BE2C (cell line): ENCODE results near the gene PTH1R.

Experiments
- DNase-seq: peaks from one replicate; pipeline ENCODE4 v3.0.0-alpha.2; 2020
- H3K27me3 ChIP-seq: fragments of 250-450 bp; sonication (Bioruptor Pico); 2 replicates; pipeline ENCODE4 v1.5.1; 2020; ENCODE audit warnings: mild to moderate bottlenecking
- H3K36me3 ChIP-seq: fragments of 250-450 bp; sonication (Bioruptor Pico); 2 replicates; pipeline ENCODE4 v1.5.1; 2020; ENCODE audit warnings: mild to moderate bottlenecking
- H3K4me1 ChIP-seq: fragments of 250-450 bp; sonication (Bioruptor Pico); 2 replicates; pipeline ENCODE4 v1.5.1; 2020
- H3K4me3 ChIP-seq: 2 replicates; pipeline ENCODE4 v1.5.1; 2011; ENCODE audit warnings: low read depth, low read length
- H3K9me3 ChIP-seq: fragments of 250-450 bp; sonication (Bioruptor Pico); 2 replicates; pipeline ENCODE4 v1.5.1; 2020
- TF ChIP-seq, protein P1 (sequence below): IDR thresholded peaks from 2 replicates; pipeline ENCODE4 v1.5.1; 2012; ENCODE audit warnings: mild to moderate bottlenecking, low read depth, low read length

PTH1R gene

DNA sequence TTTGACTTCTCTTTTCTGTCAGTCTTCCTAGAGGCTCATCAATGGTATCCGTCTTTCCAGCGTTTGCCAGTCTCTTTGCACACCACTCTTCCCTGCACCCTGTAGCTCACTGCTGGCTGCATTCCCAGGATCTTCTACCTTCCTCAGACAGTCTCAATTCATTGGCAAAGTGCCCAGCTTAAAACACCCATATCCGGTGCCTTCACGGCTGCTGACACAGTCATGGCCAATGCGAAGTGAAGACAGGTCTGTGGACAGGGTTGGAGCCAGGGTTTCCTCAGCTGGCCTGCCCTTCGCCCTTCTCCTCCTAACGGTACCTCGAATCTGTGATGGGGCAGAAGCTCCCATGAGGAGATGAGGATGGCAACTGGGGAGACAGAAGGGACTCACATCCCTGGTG is 36.1 kb downstream of the PTH1R start:
- no peaks in the 10 kb centered on the region for H3K36me3 ChIP-seq
- H3K4me3 ChIP-seq = no peak overlapping the region
- H3K27me3 ChIP-seq = no peaks in the 10 kb centered on the region
- TF ChIP-seq, protein P1, sequence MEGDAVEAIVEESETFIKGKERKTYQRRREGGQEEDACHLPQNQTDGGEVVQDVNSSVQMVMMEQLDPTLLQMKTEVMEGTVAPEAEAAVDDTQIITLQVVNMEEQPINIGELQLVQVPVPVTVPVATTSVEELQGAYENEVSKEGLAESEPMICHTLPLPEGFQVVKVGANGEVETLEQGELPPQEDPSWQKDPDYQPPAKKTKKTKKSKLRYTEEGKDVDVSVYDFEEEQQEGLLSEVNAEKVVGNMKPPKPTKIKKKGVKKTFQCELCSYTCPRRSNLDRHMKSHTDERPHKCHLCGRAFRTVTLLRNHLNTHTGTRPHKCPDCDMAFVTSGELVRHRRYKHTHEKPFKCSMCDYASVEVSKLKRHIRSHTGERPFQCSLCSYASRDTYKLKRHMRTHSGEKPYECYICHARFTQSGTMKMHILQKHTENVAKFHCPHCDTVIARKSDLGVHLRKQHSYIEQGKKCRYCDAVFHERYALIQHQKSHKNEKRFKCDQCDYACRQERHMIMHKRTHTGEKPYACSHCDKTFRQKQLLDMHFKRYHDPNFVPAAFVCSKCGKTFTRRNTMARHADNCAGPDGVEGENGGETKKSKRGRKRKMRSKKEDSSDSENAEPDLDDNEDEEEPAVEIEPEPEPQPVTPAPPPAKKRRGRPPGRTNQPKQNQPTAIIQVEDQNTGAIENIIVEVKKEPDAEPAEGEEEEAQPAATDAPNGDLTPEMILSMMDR = no peak
- H3K4me1 ChIP-seq = peaks cover 7% of the 10 kb centered on the region; the same call in 1 of the 2 replicates
- peak; percentile 69 for DNase-seq
- no peaks in the 10 kb centered on the region for H3K9me3 ChIP-seq

DNA sequence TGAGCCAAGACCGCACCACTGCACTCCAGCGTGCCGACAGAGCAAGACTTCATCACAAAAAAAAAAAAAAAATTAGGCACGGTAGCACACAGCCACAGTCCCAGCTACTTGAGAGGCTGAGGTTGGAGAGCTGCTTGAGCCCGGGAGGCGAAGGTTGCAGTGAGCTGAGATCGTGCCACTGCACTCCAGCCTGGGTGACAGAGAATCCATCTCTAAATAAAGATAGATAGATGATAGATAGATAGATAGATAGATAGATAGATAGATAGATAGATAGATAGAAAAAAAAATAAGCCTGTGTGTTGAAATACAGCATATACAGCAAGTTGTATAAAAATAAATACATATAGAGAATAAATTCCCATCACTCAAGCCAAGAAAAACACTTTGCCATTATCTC is 37.3 kb downstream of the PTH1R start:
- H3K4me3 ChIP-seq = no peak overlapping the region
- DNase-seq = no peak
- H3K27me3 ChIP-seq = no peaks in the 10 kb centered on the region
- TF ChIP-seq, protein P1 = no peak
- peaks cover 9% of the 10 kb centered on the region; the same call in 1 of the 2 replicates for H3K36me3 ChIP-seq
- peaks cover 5% of the 10 kb centered on the region; the same call in 1 of the 2 replicates for H3K4me1 ChIP-seq
- H3K9me3 ChIP-seq = no peaks in the 10 kb centered on the region

DNA sequence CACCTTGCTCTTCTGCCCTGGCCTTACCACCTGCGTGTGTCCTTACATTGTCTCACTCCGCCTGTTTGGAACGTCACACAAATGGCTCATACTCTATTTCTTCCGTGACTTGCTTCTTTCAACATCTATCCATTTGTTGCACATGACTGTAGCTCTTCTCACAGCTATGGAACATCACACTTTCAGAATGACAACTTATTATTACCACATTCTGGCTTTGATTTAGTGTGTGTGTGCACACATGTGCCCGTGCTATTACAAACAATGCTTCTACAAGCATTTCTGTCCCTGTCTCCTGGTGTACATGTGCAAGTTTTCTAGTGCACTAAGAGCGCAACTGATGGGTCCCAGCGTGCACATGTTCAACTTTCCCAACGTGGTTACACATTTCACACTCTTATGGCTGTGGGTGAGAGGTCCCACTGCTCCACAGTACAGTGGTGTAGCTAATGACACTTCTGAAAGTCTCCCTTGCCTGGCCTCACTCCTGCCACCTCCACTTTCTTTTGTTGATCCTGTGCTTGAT is 37.8 kb downstream of the PTH1R start:
- TF ChIP-seq, protein P1 = no peak
- DNase-seq = no peak
- H3K27me3 ChIP-seq = no peaks in the 10 kb centered on the region
- peaks cover 10% of the 10 kb centered on the region for H3K36me3 ChIP-seq
- no peak overlapping the region for H3K4me3 ChIP-seq
- H3K4me1 ChIP-seq = peaks cover 4% of the 10 kb centered on the region; the same call in 1 of the 2 replicates
- no peaks in the 10 kb centered on the region for H3K9me3 ChIP-seq

DNA sequence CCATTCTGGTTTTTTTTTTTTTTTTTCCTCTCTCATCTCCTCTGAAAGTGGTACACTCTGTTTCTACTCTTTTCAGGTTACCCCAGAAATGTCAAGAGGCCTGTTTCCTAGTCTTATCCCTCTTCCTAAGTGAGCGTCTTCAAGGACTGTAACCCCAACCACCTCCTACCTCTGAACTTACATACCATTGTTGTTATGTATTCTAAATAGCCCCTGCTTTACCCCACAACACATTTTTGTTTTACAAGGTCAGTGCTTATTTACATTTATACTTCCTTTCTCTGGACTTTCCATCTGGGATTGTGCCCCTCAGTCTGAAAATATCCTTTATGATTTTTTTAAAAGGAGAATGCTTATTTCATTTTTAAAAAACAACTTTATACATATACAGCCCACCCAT is 38.8 kb downstream of the PTH1R start:
- TF ChIP-seq, protein P1 = no peak
- DNase-seq = no peak
- Histone ChIP-seq H3K4me3 (no peak overlapping the region), H3K4me1 (peaks cover 4% of the 10 kb centered on the region; the same call in 1 of the 2 replicates), H3K9me3 (no peaks in the 10 kb centered on the region), H3K27me3 (no peaks in the 10 kb centered on the region), H3K36me3 (peaks cover 18% of the 10 kb centered on the region)

DNA sequence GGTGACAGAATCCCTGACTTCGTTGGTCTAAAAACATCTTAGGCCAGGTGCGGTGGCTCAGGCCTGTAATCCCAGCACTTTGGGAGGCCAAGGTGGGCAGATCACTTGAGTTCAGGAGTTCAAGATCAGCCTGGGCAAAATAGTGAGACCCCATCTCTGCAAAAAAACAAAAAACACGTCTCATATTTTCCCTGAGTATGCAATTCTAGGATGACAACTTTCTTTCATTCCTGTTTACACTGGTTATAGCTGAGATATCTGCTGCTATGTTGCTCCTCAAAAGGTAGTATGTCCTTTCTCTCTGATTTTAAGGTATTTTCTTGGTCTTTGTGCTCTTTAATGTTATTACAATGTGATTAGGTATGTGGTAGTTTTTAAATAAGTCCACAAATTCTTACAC is 39.3 kb downstream of the PTH1R start:
- Histone ChIP-seq H3K9me3 (no peaks in the 10 kb centered on the region), H3K4me3 (no peak overlapping the region), H3K36me3 (peaks cover 21% of the 10 kb centered on the region), H3K4me1 (peaks cover 4% of the 10 kb centered on the region; the same call in 1 of the 2 replicates), H3K27me3 (no peaks in the 10 kb centered on the region)
- no peak for DNase-seq
- TF ChIP-seq, protein P1 = no peak

DNA sequence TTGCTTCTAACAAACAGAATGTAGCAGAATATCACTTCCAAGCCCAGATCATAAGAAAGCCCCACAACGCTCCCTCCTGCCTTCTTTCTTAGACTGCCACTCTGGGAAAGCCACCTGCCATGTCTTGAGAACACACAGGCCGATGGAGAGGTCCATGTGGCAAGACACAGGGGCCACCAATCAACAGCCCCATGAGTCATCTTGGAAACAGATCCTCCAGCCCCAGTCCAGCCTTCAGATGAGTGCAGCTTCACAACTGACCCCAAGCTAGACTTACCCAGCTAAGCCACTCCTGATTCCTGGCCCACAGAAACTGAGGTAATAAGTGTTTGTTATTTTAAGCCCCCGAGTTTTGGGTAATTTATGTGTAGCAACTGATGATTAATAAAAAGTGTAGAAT is 39.7 kb downstream of the PTH1R start:
- Histone ChIP-seq H3K4me1 (peaks cover 4% of the 10 kb centered on the region; the same call in 1 of the 2 replicates), H3K4me3 (no peak overlapping the region), H3K9me3 (no peaks in the 10 kb centered on the region), H3K27me3 (no peaks in the 10 kb centered on the region), H3K36me3 (peaks cover 26% of the 10 kb centered on the region)
- DNase-seq = no peak
- TF ChIP-seq, protein P1 = no peak
